SK-N-MC (cell line): ENCODE results near the gene PDLIM5.
"Not testable (repeated sequence)": the region's sequence is repeated elsewhere in the genome, so short reads cannot be mapped to it uniquely, and the experiment has no call there.

Experiments
- DNase-seq: peaks from one replicate; pipeline ENCODE4 v3.0.0-alpha.2; 2011; ENCODE audit warnings: low read depth, low spot score
- H3K27ac ChIP-seq: fragments of 200-600 bp; sonication (generic); 2 replicates; pipeline ENCODE4 v1.5.1; 2016; ENCODE audit warnings: mixed run types
- H3K36me3 ChIP-seq: fragments of 200-600 bp; sonication (generic); 2 replicates; pipeline ENCODE4 v1.6.1; 2017; ENCODE audit warnings: antibody characterized with exemption, low read length, mixed read lengths; ENCODE audit not compliant: insufficient read depth
- H3K4me3 ChIP-seq: fragments of 200-600 bp; sonication (generic); 2 replicates; pipeline ENCODE4 v1.5.1; 2016
- H3K9ac ChIP-seq: fragments of 200-600 bp; sonication (generic); 2 replicates; pipeline ENCODE4 v1.8.0; 2017; ENCODE audit warnings: mixed run types, mixed read lengths; ENCODE audit not compliant: insufficient read length
- H3K9me3 ChIP-seq: fragments of 200-600 bp; sonication (generic); 2 replicates; pipeline ENCODE4 v1.6.1; 2017; ENCODE audit warnings: low read depth, mild to moderate bottlenecking, antibody characterized with exemption, low read length, moderate library complexity, mixed read lengths
- EZH2 ChIP-seq: fragments of 200-600 bp; sonication (generic); IDR thresholded peaks from one replicate; pipeline ENCODE4 v1.6.1; 2017; ENCODE audit warnings: antibody characterized with exemption
- FOXP2 ChIP-seq: optimal IDR thresholded peaks from 2 replicates; pipeline ENCODE3; 2011; ENCODE audit warnings: mild to moderate bottlenecking, moderate library complexity; ENCODE audit not compliant: insufficient read depth; ENCODE audit errors: extremely low read length, control extremely low read depth
- POLR2AphosphoS5 ChIP-seq: IDR thresholded peaks from 2 replicates; pipeline ENCODE4 v1.6.1; 2012; ENCODE audit warnings: mild to moderate bottlenecking, low read depth, low read length, borderline replicate concordance

PDLIM5 gene

DNA sequence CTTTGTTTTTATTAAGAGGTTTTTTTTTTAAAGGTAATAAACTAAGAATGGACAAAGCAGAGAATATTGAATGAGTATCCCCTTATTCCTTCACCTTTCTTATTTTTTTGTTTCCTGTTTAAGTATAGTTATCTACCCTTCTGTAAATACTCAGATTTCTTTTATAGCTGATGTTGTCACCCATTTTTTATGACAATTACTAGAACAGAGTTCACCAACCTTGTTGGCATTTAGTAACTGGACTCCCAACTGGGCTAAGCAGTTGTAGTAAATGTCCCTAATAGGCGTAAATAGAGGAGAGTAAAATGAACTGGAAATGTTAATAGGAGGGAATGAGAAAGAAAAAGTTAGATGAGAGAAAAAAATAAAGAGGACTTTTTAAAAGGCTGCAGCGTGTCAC, 9.8 kb downstream of the PDLIM5 start:
- Histone ChIP-seq H3K4me3 (no peak overlapping the region), H3K9me3 (no peaks in the 10 kb centered on the region), H3K27ac (no peak overlapping the region), H3K36me3 (no peaks in the 10 kb centered on the region), H3K9ac (no peak overlapping the region)
- no peak for DNase-seq
- TF ChIP-seq POLR2AphosphoS5 = no peak
- TF ChIP-seq FOXP2 = no peak
- no peak for TF ChIP-seq EZH2

DNA sequence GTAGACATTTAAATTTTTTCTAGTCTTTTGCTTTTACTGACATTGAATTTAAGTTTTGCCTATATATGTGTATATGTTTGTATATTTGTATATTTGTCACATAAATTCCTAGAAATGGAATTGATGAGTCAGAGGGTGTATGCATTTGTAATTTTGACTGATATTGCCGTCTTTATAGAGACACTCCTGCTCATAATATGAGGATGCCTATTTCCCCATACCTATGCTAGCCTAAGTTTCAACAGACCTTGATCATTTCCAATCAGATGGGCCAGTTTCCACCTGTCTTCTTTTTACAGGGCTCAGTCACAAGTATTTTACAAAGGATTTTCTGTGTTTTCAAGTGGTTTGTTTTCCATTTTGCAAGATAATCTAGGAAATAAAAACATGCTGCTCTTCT, 10.8 kb downstream of the PDLIM5 start:
- TF ChIP-seq FOXP2 = no peak
- no peak for TF ChIP-seq EZH2
- no peak for TF ChIP-seq POLR2AphosphoS5
- no peak for DNase-seq
- Histone ChIP-seq H3K4me3 (no peak overlapping the region), H3K27ac (no peak overlapping the region), H3K36me3 (no peaks in the 10 kb centered on the region), H3K9me3 (no peaks in the 10 kb centered on the region), H3K9ac (no peak overlapping the region)

DNA sequence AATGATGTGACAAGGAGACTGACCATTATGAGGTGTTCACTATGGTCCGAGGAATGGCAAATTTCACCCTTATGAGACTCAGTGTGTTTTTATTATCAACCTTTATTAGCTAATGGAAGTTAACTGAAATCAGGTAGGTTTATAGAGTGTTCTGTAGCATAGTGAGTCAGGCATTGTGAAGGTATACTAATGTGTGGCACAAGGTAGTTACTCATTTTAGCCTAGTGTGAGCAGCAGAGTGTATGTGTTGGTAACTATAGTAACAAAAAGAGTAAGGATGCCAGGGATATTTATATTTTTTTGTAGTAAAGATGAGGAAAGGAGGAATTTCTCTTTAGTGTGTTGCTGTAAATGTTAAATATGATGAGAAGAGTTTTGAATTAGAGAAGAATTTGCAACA, 12.0 kb downstream of the PDLIM5 start:
- Histone ChIP-seq H3K36me3 (no peaks in the 10 kb centered on the region), H3K9ac (no peak overlapping the region), H3K9me3 (no peaks in the 10 kb centered on the region), H3K27ac (no peak overlapping the region), H3K4me3 (no peak overlapping the region)
- no peak for DNase-seq
- TF ChIP-seq FOXP2 (no peak), EZH2 (no peak), POLR2AphosphoS5 (no peak)

DNA sequence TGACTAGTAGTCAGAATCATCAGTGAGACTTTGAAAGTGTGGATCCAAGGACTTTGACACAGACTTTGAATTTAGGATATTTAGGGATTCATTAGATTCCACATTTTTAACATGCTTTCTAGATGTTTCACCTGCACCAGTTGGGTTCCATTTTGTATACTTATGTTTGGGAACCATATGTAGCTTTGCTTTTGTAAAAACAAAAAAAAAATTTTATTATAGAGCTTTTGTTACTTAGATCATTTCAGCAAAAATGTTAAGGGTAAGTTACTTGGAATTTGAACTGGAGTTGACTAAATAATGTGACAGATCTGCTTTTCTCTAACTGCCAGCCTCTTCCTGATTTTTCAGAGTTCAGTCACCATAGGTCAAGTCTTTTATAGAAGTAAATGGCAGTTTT, 14.6 kb downstream of the PDLIM5 start:
- H3K36me3 ChIP-seq = peaks cover 6% of the 10 kb centered on the region; the same call in 1 of the 2 replicates
- H3K4me3 ChIP-seq = no peak overlapping the region
- no peak overlapping the region for H3K27ac ChIP-seq
- no peaks in the 10 kb centered on the region for H3K9me3 ChIP-seq
- no peak for DNase-seq
- TF ChIP-seq POLR2AphosphoS5 (no peak), FOXP2 (no peak), EZH2 (no peak)
- no peak overlapping the region for H3K9ac ChIP-seq

DNA sequence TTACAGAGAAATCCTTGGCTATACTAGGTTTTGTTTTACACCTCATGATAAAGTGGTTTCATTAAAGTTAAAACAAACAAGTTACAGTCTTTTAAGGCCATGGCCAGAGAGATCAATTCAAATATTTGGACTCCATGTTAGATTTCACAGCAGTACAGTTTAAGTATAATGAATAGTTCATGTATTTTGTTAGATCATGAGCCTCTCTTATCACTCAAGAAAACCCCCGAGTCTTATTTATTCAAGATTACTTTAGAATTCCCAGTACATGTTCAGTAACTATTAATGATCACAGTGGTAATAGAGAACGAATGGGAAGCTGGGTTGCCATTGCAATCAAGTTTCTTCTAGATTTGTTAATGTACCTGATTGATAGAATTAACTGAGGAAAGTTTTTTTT, 15.2 kb downstream of the PDLIM5 start:
- no peak for TF ChIP-seq EZH2
- Histone ChIP-seq H3K9me3 (no peaks in the 10 kb centered on the region), H3K4me3 (no peak overlapping the region), H3K9ac (no peak overlapping the region), H3K36me3 (peaks cover 6% of the 10 kb centered on the region; the same call in 1 of the 2 replicates), H3K27ac (no peak overlapping the region)
- no peak for DNase-seq

DNA sequence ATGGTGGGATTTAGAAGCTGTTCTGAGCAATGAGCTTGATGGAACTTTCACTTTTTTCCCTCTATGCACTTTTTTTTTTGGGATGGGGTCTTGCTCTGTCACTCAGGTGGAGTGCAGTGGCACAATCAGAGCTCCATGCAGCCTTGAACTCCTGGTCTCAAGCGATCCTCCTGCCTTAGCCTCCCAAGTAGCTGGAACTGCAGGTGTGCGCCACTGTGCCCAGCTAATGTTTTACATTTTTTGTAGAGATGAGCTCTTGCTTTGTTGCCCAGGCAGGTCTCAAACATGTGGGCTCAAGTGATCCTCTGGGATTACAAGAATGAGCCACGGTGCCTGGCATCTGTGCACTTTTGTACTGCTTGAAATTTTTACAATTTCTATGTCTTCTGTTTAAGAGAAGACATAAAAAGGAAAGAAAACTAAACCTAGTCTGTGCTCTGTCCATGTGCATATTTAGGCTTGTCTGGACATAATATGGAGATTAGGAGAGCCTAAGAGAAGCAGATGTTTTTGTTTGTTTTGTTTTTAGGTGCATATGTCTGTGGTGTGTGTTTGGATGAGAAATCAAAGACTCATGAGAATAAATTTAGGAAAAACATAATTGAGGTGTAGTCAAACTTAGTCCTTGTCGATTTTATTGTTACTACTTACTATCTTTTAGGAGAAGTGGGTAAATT, 16.5 kb downstream of the PDLIM5 start:
- no peak for DNase-seq
- Histone ChIP-seq H3K9ac (no peak overlapping the region), H3K36me3 (peaks cover 6% of the 10 kb centered on the region; the same call in 1 of the 2 replicates), H3K4me3 (no peak overlapping the region), H3K9me3 (no peaks in the 10 kb centered on the region), H3K27ac (no peak overlapping the region)
- TF ChIP-seq EZH2 (no peak), FOXP2 (no peak), POLR2AphosphoS5 (no peak)

DNA sequence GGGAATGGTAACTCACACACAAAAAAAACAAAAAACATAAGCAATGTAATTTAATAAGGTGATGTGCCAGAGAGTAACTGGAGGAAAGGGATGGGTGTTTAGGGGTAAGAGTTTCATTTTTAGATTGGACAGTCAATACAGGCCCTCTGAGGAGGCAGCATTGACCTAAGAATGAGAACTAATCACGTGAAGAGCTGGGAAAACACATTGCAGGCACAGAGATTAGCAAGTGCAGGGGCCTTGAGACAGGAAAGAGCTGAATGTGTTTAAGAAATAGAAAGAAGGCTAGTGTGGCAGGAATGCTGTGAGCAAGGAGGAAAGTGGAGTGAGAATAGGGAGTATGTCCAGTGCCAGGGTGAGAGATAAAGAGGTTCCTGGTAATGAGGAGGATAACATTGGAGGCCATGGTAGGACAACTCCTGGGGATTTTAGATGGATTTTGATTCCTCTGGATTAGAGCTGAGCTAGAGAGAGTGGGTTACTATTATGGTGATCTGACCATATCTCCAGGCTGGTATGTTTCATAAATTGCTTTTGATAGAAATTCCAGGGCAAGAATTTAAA, 17.6 kb downstream of the PDLIM5 start:
- no peak for TF ChIP-seq POLR2AphosphoS5
- no peak for TF ChIP-seq FOXP2
- TF ChIP-seq EZH2 = no peak
- DNase-seq = no peak
- H3K9ac ChIP-seq = no peak overlapping the region
- peaks cover 6% of the 10 kb centered on the region; the same call in 1 of the 2 replicates for H3K36me3 ChIP-seq
- H3K27ac ChIP-seq = no peak overlapping the region
- no peaks in the 10 kb centered on the region for H3K9me3 ChIP-seq
- H3K4me3 ChIP-seq = no peak overlapping the region

DNA sequence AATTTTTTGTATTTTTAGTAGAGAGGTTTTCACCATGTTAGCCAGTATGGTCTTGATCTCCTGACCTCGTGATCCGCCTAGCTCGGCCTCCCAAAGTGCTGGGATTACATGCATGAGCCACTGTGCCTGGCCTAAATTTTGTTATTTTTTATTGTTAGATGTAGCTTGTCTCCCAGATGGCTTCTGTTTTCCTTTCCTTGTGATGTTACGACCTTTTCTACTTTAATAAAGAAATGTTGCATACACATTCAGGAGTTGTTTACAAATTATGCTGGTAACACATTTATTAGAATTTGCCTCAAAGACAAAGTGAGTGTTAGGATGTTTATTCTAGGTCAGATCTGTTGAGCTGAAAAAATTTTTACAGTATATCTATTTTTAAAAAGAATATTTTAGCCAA, 18.4 kb downstream of the PDLIM5 start:
- no peak overlapping the region for H3K27ac ChIP-seq
- no peak overlapping the region for H3K4me3 ChIP-seq
- peaks cover 6% of the 10 kb centered on the region; the same call in 1 of the 2 replicates for H3K36me3 ChIP-seq
- TF ChIP-seq POLR2AphosphoS5 = no peak
- no peak for TF ChIP-seq EZH2
- TF ChIP-seq FOXP2 = no peak
- H3K9ac ChIP-seq = no peak overlapping the region
- DNase-seq = no peak
- no peaks in the 10 kb centered on the region for H3K9me3 ChIP-seq

DNA sequence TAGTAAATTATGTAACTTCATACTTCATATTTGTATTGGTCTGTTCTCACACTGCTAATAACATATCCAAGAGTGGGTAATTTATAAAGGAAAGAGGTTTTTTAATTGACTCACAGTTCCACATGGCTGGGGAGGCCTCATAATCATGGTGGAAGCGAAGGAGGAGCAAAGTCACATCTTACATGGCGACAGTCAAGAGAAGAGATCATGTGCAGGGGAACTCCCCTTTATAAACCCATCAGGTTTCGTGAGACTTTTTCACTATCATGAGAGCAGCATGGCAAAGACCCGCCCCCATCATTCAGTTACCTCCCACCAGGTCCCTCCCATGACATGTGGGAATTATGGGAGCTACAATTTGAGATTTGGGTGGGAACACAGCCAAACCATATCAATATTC, 19.0 kb downstream of the PDLIM5 start:
- not testable (repeated sequence) for DNase-seq, H3K36me3 ChIP-seq, H3K9me3 ChIP-seq, H3K27ac ChIP-seq, H3K4me3 ChIP-seq, H3K9ac ChIP-seq
